Fibroblast of lung (primary cell): Measurements from ENCODE around the gene CACNA1E. TPM values are rescaled to one million over a fixed set of nuclear protein-coding genes. Genes with fewer than 3 reads are reported as not detected.

Source experiments
- DNase-seq, 2 donors: peaks; one replicate each; pipeline versions ENCODE4 v3.0.0 to v3.0.0-alpha.2; 2010; ENCODE audit warnings: low read depth in 2 of 2
- H2AFZ ChIP-seq: 2 replicates; pipeline ENCODE4 v1.5.1; 2012; ENCODE audit warnings: low read length, control low read depth, inconsistent platforms
- H3K27ac ChIP-seq: 2 replicates; pipeline ENCODE4 v1.5.1; 2011; ENCODE audit warnings: low read length, control low read depth; ENCODE audit not compliant: insufficient read depth
- H3K27me3 ChIP-seq: 2 replicates; pipeline ENCODE4 v1.5.1; 2011; ENCODE audit warnings: mild to moderate bottlenecking, low read length; ENCODE audit not compliant: control insufficient read depth, insufficient read depth
- H3K36me3 ChIP-seq: 2 replicates; pipeline ENCODE4 v1.5.1; 2011; ENCODE audit warnings: low read length; ENCODE audit not compliant: control insufficient read depth, insufficient read depth
- H3K4me1 ChIP-seq: 2 replicates; pipeline ENCODE4 v1.5.1; 2011; ENCODE audit warnings: low read length; ENCODE audit not compliant: control insufficient read depth, insufficient read depth; ENCODE audit errors: extremely low read depth
- H3K4me2 ChIP-seq: 2 replicates; pipeline ENCODE4 v1.5.1; 2011; ENCODE audit warnings: low read length, control low read depth; ENCODE audit not compliant: insufficient read depth; ENCODE audit errors: extremely low read depth
- H3K4me3 ChIP-seq, 4 experiments: fragments of 200-600 bp in 1 of 4; sonication (generic) in 1 of 4; replicated peaks in 1 of 4; 2 replicates each; pipeline ENCODE4 v1.5.1; 2011 to 2016; ENCODE audit warnings: low read length in 4 of 4, low read depth in 3 of 4, mild to moderate bottlenecking in 3 of 4, control low read depth in 2 of 4, inconsistent platforms in 1 of 4, mixed read lengths in 1 of 4; ENCODE audit not compliant: insufficient read depth in 1 of 4; ENCODE audit errors: control extremely low read depth in 1 of 4
- H3K79me2 ChIP-seq: 2 replicates; pipeline ENCODE4 v1.5.1; 2012; ENCODE audit warnings: mild to moderate bottlenecking, low read length, inconsistent platforms; ENCODE audit not compliant: control insufficient read depth, insufficient read depth
- H3K9ac ChIP-seq: 2 replicates; pipeline ENCODE4 v1.5.1; 2011; ENCODE audit warnings: mild to moderate bottlenecking, low read length, control low read depth; ENCODE audit not compliant: insufficient read depth
- H3K9me3 ChIP-seq: 2 replicates; pipeline ENCODE4 v1.5.1; 2012; ENCODE audit warnings: low read depth, low read length; ENCODE audit not compliant: control insufficient read depth, insufficient read depth
- H4K20me1 ChIP-seq: 2 replicates; pipeline ENCODE4 v1.5.1; 2011; ENCODE audit warnings: low read length; ENCODE audit not compliant: control insufficient read depth, insufficient read depth; ENCODE audit errors: extremely low read depth
- EZH2 ChIP-seq: IDR thresholded peaks from 2 replicates; pipeline ENCODE4 v1.5.1; 2012; ENCODE audit warnings: low read length, control low read depth, mild to moderate bottlenecking; ENCODE audit errors: missing control alignments
- polyA plus RNA-seq, 2 donors: library from polyadenylated mRNA; depleted of rRNA in 1 of 2; stranded (reverse) in 1 of 2; unstranded in 1 of 2; fragments of >200 nt; gene quantifications; 2 replicates each; pipeline ENCODE4 v1.2.1, GENCODE V29; 2011 to 2012; ENCODE audit warnings: missing spikeins in 1 of 2
- total RNA-seq: library from RNA; depleted of rRNA; stranded (reverse); fragments of >200 nt; gene quantifications from 2 replicates; pipeline ENCODE4 v1.2.1, GENCODE V29; 2014
- TF ChIP-seq, protein P1 (sequence below), 2 donors: IDR thresholded peaks in 1 of 2; conservative IDR thresholded peaks in 1 of 2; 1 replicate in 1 of 2; 2 replicates in 1 of 2; pipeline ENCODE4 v1.5.1; 2011 to 2012; ENCODE audit warnings: low read length in 2 of 2, control low read depth in 1 of 2, inconsistent platforms in 1 of 2, low read depth in 1 of 2, mild to moderate bottlenecking in 1 of 2

Gene CACNA1E
- total and polyA plus RNA-seq, 2 donors (not counting 1 experiment from before 2014, with no cell fraction given): 0.01 TPM; not detected in 1

- Histone ChIP-seq H4K20me1 (no peaks in the 10 kb centered on the region), H3K36me3 (no peaks in the 10 kb centered on the region), H3K4me2 (no peak overlapping the region), H3K4me3 (no peak overlapping the region), H3K79me2 (no peaks in the 10 kb centered on the region), H3K4me1 (no peaks in the 10 kb centered on the region), H2AFZ (no peak overlapping the region), H3K27me3 (no peaks in the 10 kb centered on the region), H3K9ac (no peak overlapping the region), H3K27ac (no peak overlapping the region), H3K9me3 (no peaks in the 10 kb centered on the region)
- DNase-seq: no peak
- TF ChIP-seq, protein P1, sequence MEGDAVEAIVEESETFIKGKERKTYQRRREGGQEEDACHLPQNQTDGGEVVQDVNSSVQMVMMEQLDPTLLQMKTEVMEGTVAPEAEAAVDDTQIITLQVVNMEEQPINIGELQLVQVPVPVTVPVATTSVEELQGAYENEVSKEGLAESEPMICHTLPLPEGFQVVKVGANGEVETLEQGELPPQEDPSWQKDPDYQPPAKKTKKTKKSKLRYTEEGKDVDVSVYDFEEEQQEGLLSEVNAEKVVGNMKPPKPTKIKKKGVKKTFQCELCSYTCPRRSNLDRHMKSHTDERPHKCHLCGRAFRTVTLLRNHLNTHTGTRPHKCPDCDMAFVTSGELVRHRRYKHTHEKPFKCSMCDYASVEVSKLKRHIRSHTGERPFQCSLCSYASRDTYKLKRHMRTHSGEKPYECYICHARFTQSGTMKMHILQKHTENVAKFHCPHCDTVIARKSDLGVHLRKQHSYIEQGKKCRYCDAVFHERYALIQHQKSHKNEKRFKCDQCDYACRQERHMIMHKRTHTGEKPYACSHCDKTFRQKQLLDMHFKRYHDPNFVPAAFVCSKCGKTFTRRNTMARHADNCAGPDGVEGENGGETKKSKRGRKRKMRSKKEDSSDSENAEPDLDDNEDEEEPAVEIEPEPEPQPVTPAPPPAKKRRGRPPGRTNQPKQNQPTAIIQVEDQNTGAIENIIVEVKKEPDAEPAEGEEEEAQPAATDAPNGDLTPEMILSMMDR (conservative IDR thresholded peaks at IDR 0.05 in 1 of 2, IDR thresholded peaks at IDR 0.05 in 1 of 2; ENCODE audit: low read depth in 1 of 2, low read length in 2 of 2): no peak
- no peak for TF ChIP-seq EZH2
These were observed 147.5 kb downstream of the CACNA1E start for GRCh38 chr1:181630838-181631237.

- Histone ChIP-seq H3K4me2 (no peak overlapping the region), H3K27me3 (no peaks in the 10 kb centered on the region), H3K79me2 (no peaks in the 10 kb centered on the region), H3K4me1 (no peaks in the 10 kb centered on the region), H3K4me3 (no peak overlapping the region), H2AFZ (no peak overlapping the region), H4K20me1 (no peaks in the 10 kb centered on the region), H3K9ac (no peak overlapping the region), H3K27ac (no peak overlapping the region), H3K9me3 (no peaks in the 10 kb centered on the region), H3K36me3 (no peaks in the 10 kb centered on the region)
- no peak for TF ChIP-seq EZH2
- TF ChIP-seq, protein P1 (conservative IDR thresholded peaks at IDR 0.05 in 1 of 2, IDR thresholded peaks at IDR 0.05 in 1 of 2; ENCODE audit: low read depth in 1 of 2, low read length in 2 of 2): no peak
- DNase-seq: no peak
These were observed 149.2 kb downstream of the CACNA1E start for GRCh38 chr1:181632492-181632891.

GRCh38 chr1:181632960-181633359 is 149.6 kb downstream of the CACNA1E start:
- no peaks in the 10 kb centered on the region for H3K9me3 ChIP-seq
- H3K27me3 ChIP-seq: no peaks in the 10 kb centered on the region
- no peaks in the 10 kb centered on the region for H3K36me3 ChIP-seq
- no peak for DNase-seq
- no peaks in the 10 kb centered on the region for H4K20me1 ChIP-seq
- H3K4me1 ChIP-seq: no peaks in the 10 kb centered on the region
- H3K79me2 ChIP-seq: no peaks in the 10 kb centered on the region
- H2AFZ ChIP-seq: no peak overlapping the region
- TF ChIP-seq EZH2: no peak
- TF ChIP-seq, protein P1 (conservative IDR thresholded peaks at IDR 0.05 in 1 of 2, IDR thresholded peaks at IDR 0.05 in 1 of 2; ENCODE audit: low read depth in 1 of 2, low read length in 2 of 2): no peak
- no peak overlapping the region for H3K4me3 ChIP-seq
- no peak overlapping the region for H3K9ac ChIP-seq
- H3K27ac ChIP-seq: no peak overlapping the region
- H3K4me2 ChIP-seq: no peak overlapping the region
